ENCODE measurements around the gene IDH3B. TPM values are rescaled to one million over a fixed set of nuclear protein-coding genes. Genes with fewer than 3 reads are reported as not detected.

Gene IDH3B
- total and polyA plus RNA-seq, 2 of the 8 experiments (the other 6 are each of a cell fraction or from before 2014, with no cell fraction given), result 110 to 167 TPM

DNA sequence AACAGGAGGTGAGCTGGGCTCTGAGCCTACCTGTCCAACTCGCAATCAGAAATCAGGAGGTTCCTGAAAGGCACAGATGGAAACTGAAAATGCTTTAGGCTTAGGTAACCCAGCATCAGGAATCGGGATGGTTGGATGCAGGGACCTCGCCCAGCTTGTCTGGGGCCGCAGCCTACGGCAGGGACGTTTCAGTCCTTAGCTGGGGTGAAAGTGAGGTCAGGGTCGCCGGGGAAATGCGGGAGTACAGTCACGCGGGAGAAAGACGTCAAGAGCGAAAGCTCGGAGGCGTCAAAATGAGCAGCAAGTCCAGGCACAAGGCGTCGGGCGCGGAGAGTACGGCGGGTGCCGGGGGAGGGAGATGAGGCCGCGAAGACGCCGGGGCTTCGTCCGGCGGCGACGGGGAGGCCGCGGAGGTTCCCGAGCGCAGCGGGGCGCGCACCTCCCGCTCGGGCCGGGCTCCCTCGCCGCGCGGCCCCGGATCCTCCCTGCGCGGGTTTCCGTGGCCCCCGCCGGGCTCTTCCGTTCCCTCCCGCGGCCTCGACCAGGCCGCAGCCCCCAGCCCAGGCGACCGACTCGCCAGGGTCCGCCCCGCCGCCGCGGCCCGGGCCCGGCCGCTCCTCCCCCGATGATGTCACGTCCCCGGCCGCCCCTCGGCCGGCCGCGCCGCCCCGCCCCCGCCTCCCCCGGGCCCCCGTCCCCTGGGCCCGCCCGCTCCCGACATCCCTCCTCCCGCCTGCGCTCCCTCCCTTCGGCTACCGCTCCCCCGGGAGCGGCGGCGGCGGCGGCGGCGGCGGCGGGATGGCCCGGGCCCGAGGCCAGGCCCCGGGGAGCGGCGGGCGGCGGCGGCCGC is 28.2 kb upstream of the IDH3B start, which contains the start of gene EBF4 (continued):
- 0 out of 2 replicates have a peak, but pooled peaks have one; percentile 43 for TF ChIP-seq RXRA (IDR thresholded peaks at IDR 0.05; ENCODE audit: insufficient read depth, low read depth, low read length)
- TF ChIP-seq SP1 (IDR thresholded peaks at IDR 0.05; ENCODE audit: low read depth, low read length), result no peak
- TF ChIP-seq TBP (IDR thresholded peaks at IDR 0.05; ENCODE audit: low read depth, low read length), result no peak
- peak; percentile 91 for TF ChIP-seq MAX (IDR thresholded peaks at IDR 0.05)
- no peak for TF ChIP-seq NRF1 (IDR thresholded peaks at IDR 0.05; ENCODE audit: low read depth, low read length)
- no peak for TF ChIP-seq YY1 (IDR thresholded peaks at IDR 0.05; ENCODE audit: low read depth, low read length)
- TF ChIP-seq SUZ12 (IDR thresholded peaks at IDR 0.05; ENCODE audit: low read length), result peak; percentile 93
- no peak for TF ChIP-seq SP4 (IDR thresholded peaks at IDR 0.05; ENCODE audit: low read length)
- no peak for TF ChIP-seq SIX5 (IDR thresholded peaks at IDR 0.05; ENCODE audit: low read depth, low read length)
- no peak for TF ChIP-seq ZNF274 (IDR thresholded peaks at IDR 0.05; ENCODE audit: borderline replicate concordance, extremely low read depth, low read length)
- TF ChIP-seq, protein P1, sequence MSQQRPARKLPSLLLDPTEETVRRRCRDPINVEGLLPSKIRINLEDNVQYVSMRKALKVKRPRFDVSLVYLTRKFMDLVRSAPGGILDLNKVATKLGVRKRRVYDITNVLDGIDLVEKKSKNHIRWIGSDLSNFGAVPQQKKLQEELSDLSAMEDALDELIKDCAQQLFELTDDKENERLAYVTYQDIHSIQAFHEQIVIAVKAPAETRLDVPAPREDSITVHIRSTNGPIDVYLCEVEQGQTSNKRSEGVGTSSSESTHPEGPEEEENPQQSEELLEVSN (IDR thresholded peaks at IDR 0.05), result peak; percentile 96
- no peak for TF ChIP-seq CHD2 (IDR thresholded peaks at IDR 0.05; ENCODE audit: low read length)

Data from H1 (cell line).